MV-4-11 (cell line): ENCODE results near the gene FCSK.
"Not testable (repeated sequence)": the region's sequence is repeated elsewhere in the genome, so short reads cannot be mapped to it uniquely, and the experiment has no call there.

Experiments
- DNase-seq: peaks from one replicate; lab custom pipeline; 2025; lab: John Stamatoyannopoulos, UW

FCSK gene

GRCh38 chr16:70432356-70432722 is 22.1 kb upstream of the FCSK start:
- peak; percentile 81 for DNase-seq

DNA sequence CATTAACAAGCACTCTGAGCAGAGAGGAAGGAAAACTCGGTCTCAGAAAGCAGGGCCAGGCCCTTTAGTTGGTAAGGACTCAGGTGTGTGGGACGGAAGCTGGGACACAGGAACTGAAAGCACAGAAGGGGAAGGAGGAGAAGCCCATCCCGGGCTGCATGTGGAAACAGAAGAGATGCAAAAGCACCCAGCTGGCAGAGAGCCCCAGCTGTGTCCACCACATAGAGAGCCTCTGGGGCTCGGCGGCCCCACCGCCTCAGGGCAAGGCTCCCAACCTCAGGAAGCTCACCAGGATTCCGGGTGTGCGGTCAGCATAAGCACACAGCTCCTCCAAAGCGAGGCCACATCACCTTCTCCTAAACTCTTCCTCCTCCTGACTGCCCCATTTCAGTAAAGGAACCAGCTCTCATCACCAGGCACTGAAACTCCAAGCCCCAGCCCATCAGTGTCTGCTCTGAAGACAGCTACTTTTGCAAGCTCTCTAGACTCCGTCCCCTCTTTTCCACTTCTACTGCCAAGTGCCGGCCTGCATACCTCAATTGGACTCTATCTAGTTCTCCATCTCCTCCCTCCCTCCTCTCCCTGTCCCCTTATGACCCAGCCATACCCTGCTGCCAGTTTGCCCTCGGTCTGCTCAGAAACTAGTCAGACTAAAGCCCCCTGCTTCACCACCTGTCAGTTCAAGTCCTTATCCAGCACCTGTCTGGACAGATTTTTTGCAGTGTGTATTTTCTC is 21.5 kb upstream of the FCSK start:
- DNase-seq = peak; percentile 90

- peak; percentile 34 for DNase-seq
Observed at GRCh38 chr16:70433458-70434103, 20.8 kb upstream of the FCSK start.

GRCh38 chr16:70434484-70435260 is 19.7 kb upstream of the FCSK start:
- DNase-seq = no peak

DNA sequence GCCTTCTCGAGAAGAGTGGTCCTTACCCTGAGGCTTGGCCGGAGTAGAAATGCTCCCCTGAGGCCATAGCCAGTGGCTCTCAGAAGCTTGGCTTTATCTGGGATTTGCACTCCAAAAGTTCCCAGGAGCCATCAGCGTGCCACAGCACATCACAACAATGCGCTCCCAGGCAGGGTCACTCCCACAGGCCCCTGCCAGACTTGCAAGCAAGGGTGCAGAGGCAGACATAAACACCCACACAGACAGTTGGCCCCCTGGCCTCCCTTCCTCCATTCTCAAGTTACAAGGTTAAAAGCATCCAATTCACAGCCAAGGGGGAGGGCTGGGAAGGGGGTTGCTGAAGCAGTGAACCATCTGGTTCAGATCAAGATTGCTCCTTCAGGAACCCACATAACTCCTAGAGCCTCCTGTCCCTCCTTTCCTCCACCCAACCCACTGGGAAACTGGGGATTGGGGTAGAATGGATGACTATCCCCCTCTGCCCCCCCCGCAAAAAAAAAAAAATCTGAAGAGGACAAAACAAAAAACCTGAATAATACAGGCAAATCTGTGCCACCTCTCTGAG is 17.3 kb upstream of the FCSK start:
- no peak for DNase-seq

GRCh38 chr16:70437582-70438557 is 16.5 kb upstream of the FCSK start:
- no peak for DNase-seq

DNA sequence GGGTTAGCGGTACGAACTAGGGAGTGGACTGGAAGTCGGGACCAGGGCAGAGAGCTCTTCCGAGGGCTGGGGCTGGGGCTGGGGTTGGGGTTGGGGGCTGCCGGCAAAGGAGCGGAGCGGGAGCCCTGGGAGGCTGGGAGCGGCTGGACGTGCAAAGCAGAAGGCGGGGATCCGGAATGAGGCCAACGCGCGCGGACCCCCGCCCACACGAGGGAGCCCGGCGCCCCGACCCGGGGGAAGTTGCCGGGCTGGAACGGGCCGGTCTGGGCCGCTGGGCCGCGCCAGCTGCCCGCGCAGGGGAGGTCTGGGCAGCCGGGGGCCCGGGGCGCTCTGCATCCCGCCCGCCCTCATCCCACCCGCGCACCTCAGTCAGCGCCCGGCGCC is 15.8 kb upstream of the FCSK start:
- DNase-seq = no peak

DNA sequence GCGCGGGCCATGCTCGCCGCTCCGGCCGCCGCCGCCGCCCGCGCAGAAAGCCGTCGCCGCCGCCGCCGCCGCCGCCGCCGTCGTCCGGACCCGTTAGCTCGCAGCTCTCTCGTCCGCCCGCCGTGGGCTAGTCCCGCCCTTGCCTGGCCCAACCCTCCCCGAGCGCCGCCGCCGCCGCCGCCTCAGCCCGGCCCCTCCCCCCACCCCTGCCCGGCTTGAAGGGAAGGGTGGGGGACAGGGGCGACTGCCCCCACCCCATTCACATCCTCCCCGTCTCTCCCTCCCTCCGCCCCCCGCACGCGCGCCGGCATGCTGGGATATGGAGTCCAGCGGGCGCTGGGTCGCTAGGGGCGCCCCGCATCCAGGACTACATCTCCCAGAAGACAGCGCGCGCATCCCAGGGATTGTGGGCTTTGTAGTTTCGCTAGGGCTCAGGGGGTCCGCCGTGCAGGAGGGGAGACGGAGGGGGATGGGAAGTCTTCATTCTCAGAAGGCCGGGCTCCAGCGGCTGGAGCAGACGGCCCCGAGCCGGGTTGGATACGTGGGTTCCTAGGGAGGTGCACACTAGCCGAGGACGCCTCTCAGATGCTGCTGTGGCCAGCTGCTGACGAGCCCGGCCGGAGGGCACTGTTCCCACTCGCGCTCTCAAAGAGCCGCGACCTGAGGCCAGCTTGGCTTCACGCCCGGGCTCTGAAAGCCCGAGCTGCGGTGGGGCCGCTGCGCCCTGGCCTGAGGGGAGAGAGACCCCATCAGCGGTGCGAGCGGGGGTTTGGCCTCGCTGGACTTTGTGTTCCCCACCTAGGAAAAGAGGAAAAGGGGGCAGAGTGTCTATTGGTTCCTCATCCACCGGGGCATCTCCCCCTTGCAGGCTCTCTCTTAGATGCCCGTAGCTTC is 15.2 kb upstream of the FCSK start, which contains the start of gene ST3GAL2:
Gene ST3GAL2, minus strand, starts transcription at position 132 of the 894 bp plus-strand sequence. CDS start 40,570 bp downstream, outside the sequence.
- peak; percentile 79 for DNase-seq

DNA sequence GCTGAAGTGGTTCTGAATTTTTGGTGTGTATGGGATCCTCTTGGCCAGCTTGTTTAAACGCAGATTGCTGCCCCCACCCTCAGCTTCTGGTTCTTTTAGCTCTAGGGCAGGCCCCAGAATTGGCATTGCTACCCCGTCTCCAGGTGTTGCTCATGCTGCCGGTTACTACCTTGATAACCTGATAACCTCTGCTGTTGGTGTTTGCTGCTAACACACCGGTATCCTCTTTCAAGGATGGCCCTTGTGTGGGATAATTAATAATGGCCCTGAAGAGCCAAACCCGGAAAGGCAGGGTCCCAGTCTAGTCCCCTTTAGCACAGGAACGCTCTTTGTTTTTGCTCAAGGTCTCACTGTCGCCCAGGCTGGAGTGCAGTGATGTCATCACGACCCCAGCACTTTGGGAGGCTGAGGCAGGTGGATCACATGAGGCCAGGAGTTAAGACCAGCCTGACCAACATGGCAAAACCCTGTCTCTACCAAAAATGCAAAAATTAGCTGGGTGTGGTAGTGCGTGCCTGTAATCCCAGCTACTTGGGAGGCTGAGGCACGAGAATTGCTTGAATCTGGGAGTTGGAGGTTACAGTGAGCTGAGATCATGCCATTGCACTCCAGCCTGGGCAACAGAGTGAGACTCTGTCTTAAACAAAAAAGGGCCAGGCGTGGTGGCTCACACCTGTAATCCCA is 14.2 kb upstream of the FCSK start:
- DNase-seq = no peak

GRCh38 chr16:70441406-70441990 is 12.9 kb upstream of the FCSK start:
- DNase-seq = no peak

DNA sequence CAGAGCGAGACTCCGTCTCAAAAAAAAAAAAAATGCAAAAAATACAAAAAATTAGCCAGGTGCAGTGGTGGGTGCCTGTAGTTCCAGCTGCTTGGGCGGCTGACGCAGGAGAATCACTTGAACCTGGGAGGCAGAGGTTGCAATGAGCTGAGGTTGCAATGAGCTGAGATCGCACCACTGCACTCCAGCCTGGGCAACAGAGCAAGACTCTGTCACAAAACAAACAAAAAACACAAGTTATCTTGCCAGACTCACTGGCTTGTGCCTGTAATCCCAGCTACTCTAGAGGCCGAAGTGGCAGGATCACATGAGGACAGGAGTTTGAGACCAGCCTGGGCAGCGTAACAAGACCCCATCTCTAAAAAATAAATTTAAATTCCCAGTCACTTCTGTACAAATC is 12.1 kb upstream of the FCSK start:
- no peak for DNase-seq

DNA sequence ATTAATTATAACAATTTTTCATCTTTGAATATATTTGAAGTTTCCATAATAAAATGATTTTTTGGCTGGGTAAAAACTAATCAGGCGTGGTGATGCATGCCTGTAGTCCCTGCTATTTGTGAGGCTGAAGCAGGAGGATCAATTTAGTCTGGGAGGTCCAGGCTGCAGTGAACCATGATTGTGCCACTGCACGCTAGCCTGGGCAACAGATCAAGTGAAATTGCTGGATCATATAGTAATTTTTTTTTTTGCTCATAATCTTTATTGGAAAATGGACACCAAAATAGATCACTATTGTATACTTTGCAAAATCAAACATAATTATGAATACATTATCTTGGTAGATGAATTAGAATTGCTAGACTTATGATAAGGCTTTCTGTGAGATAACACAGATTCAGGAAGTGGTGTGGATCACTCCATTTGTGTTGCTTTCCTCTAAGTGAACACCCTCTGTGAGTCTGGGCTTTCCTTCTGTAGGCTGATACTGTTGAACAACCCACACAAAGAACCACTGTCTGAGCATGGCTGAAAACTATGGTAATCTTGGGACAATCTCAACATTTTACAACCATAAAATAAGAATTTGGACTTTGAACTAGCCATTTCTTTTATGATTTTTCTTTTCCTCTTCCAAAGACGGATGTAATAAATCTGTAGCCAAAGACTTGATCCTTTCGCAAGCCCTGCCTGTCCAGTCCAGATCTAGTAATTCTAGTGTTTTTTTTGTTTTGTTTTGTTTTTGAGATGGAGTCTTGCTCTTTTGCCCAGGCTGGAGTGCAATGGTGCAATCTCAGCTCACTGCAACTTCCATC is 9.9 kb upstream of the FCSK start:
- DNase-seq = no peak

- no peak for DNase-seq
Observed at GRCh38 chr16:70448075-70448474, 6.3 kb upstream of the FCSK start.

GRCh38 chr16:70450142-70451003 is 4.0 kb upstream of the FCSK start:
- DNase-seq = not testable (repeated sequence)

- not testable (repeated sequence) for DNase-seq
Observed at GRCh38 chr16:70451004-70451340, 3.4 kb upstream of the FCSK start.

GRCh38 chr16:70453117-70453891 is 1.1 kb upstream of the FCSK start:
- no peak for DNase-seq

DNA sequence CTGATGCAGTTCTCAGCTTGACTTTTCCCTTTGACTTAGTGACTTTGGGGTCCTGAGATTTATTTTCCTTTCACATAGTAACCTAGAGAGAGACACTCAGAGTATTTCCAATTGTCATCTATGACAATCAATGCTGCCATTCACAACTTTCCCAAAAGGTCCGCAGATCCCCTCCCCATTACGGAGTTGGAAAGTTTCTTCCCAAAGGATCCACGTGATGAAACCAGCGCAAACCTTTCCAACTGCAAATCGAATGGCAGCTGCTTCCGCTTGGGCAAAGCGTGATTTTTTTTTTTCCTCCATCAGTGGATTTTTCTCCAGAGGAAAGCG is 538 bp upstream of the FCSK start:
- no peak for DNase-seq
